Left lung (tissue), 10 donors: ENCODE measurements around the gene CSTPP1. TPM values are rescaled to one million over a fixed set of nuclear protein-coding genes. Genes with fewer than 3 reads are reported as not detected.
"Not testable (repeated sequence)": the region's sequence is repeated elsewhere in the genome, so short reads cannot be mapped to it uniquely, and the experiment has no call there.

Experiments
- ATAC-seq: fragments of 200-7000 bp; cut with Tn5 transposase; one replicate; pipeline ENCODE4 v1.9.1; 2020; ENCODE audit warnings: moderate library complexity
- DNase-seq, 4 donors: peaks; one replicate each; pipeline ENCODE4 v3.0.0-alpha.2; 2013 to 2020
- H3K27ac ChIP-seq, 2 donors: fragments of 200-600 bp; sonication (generic) in 1 of 2; one replicate each; pipeline versions ENCODE4 v1.5.0 to v1.8.0; 2020 to 2021
- H3K27me3 ChIP-seq, 2 donors: fragments of 200-600 bp; sonication (generic) in 1 of 2; one replicate each; pipeline versions ENCODE4 v1.5.0 to v1.8.0; 2020 to 2021
- H3K36me3 ChIP-seq, 2 donors: fragments of 200-600 bp; sonication (generic) in 1 of 2; one replicate each; pipeline versions ENCODE4 v1.5.0 to v1.8.0; 2020 to 2021
- H3K4me1 ChIP-seq, 2 donors: fragments of 200-600 bp; one replicate each; pipeline ENCODE4 v1.8.0; 2021
- H3K4me3 ChIP-seq, 2 donors: fragments of 200-600 bp; sonication (generic) in 1 of 2; one replicate each; pipeline versions ENCODE4 v1.5.0 to v1.8.0; 2020 to 2021; ENCODE audit warnings: mild to moderate bottlenecking in 1 of 2
- H3K9me3 ChIP-seq, 2 donors: fragments of 200-600 bp; sonication (generic) in 1 of 2; one replicate each; pipeline versions ENCODE4 v1.5.0 to v1.8.0; 2020 to 2021
- CTCF ChIP-seq, 2 donors: fragments of 200-600 bp; sonication (generic) in 1 of 2; IDR thresholded peaks; one replicate each; pipeline versions ENCODE4 v1.5.0 to v1.8.0; 2021; ENCODE audit warnings: antibody characterized with exemption in 2 of 2
- intact Hi-C, 2 donors: fragments of 100-400 bp; cut with DNase I; formaldehyde crosslinking; loops; one replicate each; pipeline versions ENCODE4 v1.11.2 to v1.14.2; 2022
- polyA plus RNA-seq, 6 donors: library from polyadenylated mRNA; unstranded; fragments of 120-200 nt; gene quantifications; one replicate each; pipeline ENCODE4 v1.2.1, GENCODE V29; 2013; ENCODE audit not compliant: insufficient read length in 6 of 6
- total RNA-seq, 2 donors: library from RNA; stranded (reverse); fragmentation: NEBNext Ultra II Directional; extraction: Animal tissue kit (Norgen Biotek cat#: 25700); gene quantifications; one replicate each; pipeline ENCODE4 v1.2.1, GENCODE V29; 2021
- donor health status: DM: no; HTN: yes; CAD: no.
- donor health status: DM: no; HTN: no; CAD: no.

The CSTPP1 gene
- total and polyA plus RNA-seq, 8 donors = 28.7 to 56.0 (median 51.4) TPM

- no peak for ATAC-seq
- Histone ChIP-seq H3K4me1 (peaks cover 0 to 7% of the 10 kb centered on the region in 2 donors), H3K4me3 (no peak overlapping the region), H3K27ac (no peak overlapping the region), H3K27me3 (no peaks in the 10 kb centered on the region), H3K36me3 (peaks cover 0 to 9% of the 10 kb centered on the region in 2 donors), H3K9me3 (no peaks in the 10 kb centered on the region)
- TF ChIP-seq CTCF (IDR thresholded peaks at IDR 0.05) = no peak
- no peak for DNase-seq
- intact Hi-C loops = no loop called here
Measured at GRCh38 chr11:46984987-46985386, 48.4 kb downstream of the CSTPP1 start.

- ATAC-seq = no peak
- H3K27ac ChIP-seq = no peak overlapping the region
- no peak for DNase-seq
- TF ChIP-seq CTCF (IDR thresholded peaks at IDR 0.05) = no peak
- H3K9me3 ChIP-seq = no peaks in the 10 kb centered on the region
- H3K27me3 ChIP-seq = no peaks in the 10 kb centered on the region
- intact Hi-C loops = no loop called here
- peaks cover 0 to 9% of the 10 kb centered on the region in 2 donors for H3K36me3 ChIP-seq
- H3K4me1 ChIP-seq = no peaks in the 10 kb centered on the region
- H3K4me3 ChIP-seq = no peak overlapping the region
Measured at GRCh38 chr11:46987183-46987582, 50.6 kb downstream of the CSTPP1 start.

- ATAC-seq, H3K4me3 ChIP-seq, H3K9me3 ChIP-seq, H3K36me3 ChIP-seq, H3K27ac ChIP-seq, H3K4me1 ChIP-seq, intact Hi-C loops, DNase-seq, H3K27me3 ChIP-seq: not testable (repeated sequence)
Measured at GRCh38 chr11:46989810-46990487, 53.4 kb downstream of the CSTPP1 start.

- peaks cover 0 to 9% of the 10 kb centered on the region in 2 donors for H3K36me3 ChIP-seq
- H3K27ac ChIP-seq = no peak overlapping the region
- H3K4me1 ChIP-seq = no peaks in the 10 kb centered on the region
- intact Hi-C loops = no loop called here
- no peaks in the 10 kb centered on the region for H3K9me3 ChIP-seq
- H3K27me3 ChIP-seq = no peaks in the 10 kb centered on the region
- H3K4me3 ChIP-seq = no peak overlapping the region
- no peak for ATAC-seq
- no peak for DNase-seq
- TF ChIP-seq CTCF (IDR thresholded peaks at IDR 0.05) = no peak
Measured at GRCh38 chr11:46991391-46991790, 54.8 kb downstream of the CSTPP1 start.

- H3K36me3 ChIP-seq, H3K4me1 ChIP-seq, H3K4me3 ChIP-seq, ATAC-seq, H3K27ac ChIP-seq, intact Hi-C loops, H3K9me3 ChIP-seq, DNase-seq, H3K27me3 ChIP-seq: not testable (repeated sequence)
Measured at GRCh38 chr11:46992386-46992785, 55.8 kb downstream of the CSTPP1 start.

- H3K36me3 ChIP-seq, H3K4me3 ChIP-seq, H3K9me3 ChIP-seq, intact Hi-C loops, H3K27ac ChIP-seq, DNase-seq, ATAC-seq, H3K27me3 ChIP-seq: not testable (repeated sequence)
- peaks cover 5 to 12% of the 10 kb centered on the region in 2 donors for H3K4me1 ChIP-seq
Measured at GRCh38 chr11:46997796-46998195, 61.2 kb downstream of the CSTPP1 start.

GRCh38 chr11:46999217-46999616, 62.7 kb downstream of the CSTPP1 start:
- ATAC-seq (no peak), DNase-seq (no peak)
- H3K36me3 ChIP-seq = no peaks in the 10 kb centered on the region
- no peaks in the 10 kb centered on the region for H3K27me3 ChIP-seq
- H3K9me3 ChIP-seq = no peaks in the 10 kb centered on the region
- intact Hi-C loops = no loop called here
- no peak overlapping the region for H3K4me3 ChIP-seq
- H3K4me1 ChIP-seq = peaks cover 15 to 20% of the 10 kb centered on the region in 2 donors
- no peak overlapping the region for H3K27ac ChIP-seq
- no peak for TF ChIP-seq CTCF (IDR thresholded peaks at IDR 0.05)
